ENCODE data around the gene DVL1. TPM values are rescaled to one million over a fixed set of nuclear protein-coding genes. Genes with fewer than 3 reads are reported as not detected.
"Not testable (repeated sequence)": the region's sequence is repeated elsewhere in the genome, so short reads cannot be mapped to it uniquely, and the experiment has no call there.

Gene DVL1
- total RNA-seq, 1 donor from 2014 or later = 70.8 TPM

- no peak for DNase-seq (ENCODE audit: low read depth)
These were observed 21.9 kb downstream of the DVL1 start for GRCh38 chr1:1327291-1327690.

GRCh38 chr1:1326075-1326605 lies 23.1 kb downstream of the DVL1 start:
- DNase-seq (ENCODE audit: low read depth) = no peak

DNA sequence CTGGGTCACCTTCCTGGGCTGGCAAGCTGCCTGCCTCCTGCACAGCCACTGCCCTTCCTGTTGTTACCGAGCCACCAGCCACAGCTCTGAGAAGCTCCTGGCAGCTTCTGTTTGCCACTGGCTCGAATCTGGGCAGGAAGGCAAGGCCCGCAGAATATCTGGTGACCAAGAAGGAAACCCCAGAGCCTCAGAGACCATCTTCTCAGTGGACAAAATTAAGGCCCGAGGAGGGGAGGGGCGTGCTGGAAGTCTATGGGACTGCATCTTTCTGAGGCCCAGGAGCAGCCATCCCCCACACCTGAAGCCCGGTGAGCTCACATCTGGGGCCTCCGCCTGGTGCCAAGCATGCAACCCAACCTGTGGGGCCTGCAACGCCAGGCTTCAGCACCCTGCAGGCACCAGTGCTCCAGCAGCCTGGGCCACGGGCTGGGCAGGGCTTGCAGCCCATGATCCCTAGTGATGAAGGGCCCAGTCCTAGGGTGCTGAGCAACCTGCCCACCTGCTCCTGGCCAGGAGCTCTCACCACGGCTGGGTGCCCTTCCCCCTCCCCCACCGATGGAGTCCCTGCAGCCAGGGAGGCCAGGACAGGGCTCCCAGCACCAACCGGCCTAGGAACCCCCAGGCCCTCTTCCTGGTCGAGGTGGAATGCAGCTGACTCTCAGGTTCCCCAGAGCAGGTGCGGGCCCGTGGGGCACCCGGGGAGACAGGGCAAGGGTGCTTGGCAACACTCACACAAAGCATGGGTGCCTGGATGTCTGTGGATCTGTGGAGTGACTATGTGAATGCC lies 23.7 kb downstream of the DVL1 start:
- DNase-seq (ENCODE audit: low read depth) = no peak

- peak; percentile 75 for DNase-seq (ENCODE audit: low read depth)
These were observed 24.5 kb downstream of the DVL1 start, which contains the start of the genes CPTP and INTS11 for GRCh38 chr1:1324524-1325287. TSS of gene CPTP (plus strand) at chr1:1324802. CDS start at chr1:1326911, 2,109 bp downstream. TSS of gene INTS11 (minus strand) at chr1:1324660. CDS start at chr1:1324608, 52 bp downstream.

- DNase-seq (ENCODE audit: low read depth) = no peak
These were observed 25.1 kb downstream of the DVL1 start for GRCh38 chr1:1324084-1324523.

- no peak for DNase-seq (ENCODE audit: low read depth)
These were observed 26.3 kb downstream of the DVL1 start for GRCh38 chr1:1322952-1323351.

- DNase-seq (ENCODE audit: low read depth) = no peak
These were observed 26.8 kb downstream of the DVL1 start for GRCh38 chr1:1322418-1322817.

DNA sequence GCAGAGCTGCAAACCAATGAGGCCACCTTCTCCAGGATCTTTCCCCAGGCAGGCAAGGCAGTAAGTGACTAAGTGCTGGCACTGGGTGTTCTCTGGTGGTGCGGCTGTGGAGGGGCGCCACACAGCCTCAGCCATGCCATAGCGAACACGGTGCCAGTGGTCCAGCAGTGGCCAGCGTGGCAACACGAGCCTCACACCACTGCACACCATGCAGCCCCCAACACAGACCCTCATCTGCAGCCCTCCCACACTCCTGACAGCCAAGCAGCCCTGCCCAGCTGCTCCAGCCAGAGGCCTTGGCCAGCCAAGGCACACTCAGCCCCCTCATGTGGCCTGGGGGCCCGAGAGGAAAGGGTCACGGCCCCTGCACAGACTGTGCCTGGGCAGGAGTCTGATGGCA lies 27.7 kb downstream of the DVL1 start:
- DNase-seq (ENCODE audit: low read depth) = no peak

GRCh38 chr1:1320666-1321448 lies 28.4 kb downstream of the DVL1 start:
- no peak for DNase-seq (ENCODE audit: low read depth)

GRCh38 chr1:1319646-1319941 lies 29.6 kb downstream of the DVL1 start:
- no peak for DNase-seq (ENCODE audit: low read depth)

GRCh38 chr1:1318777-1319645 lies 30.2 kb downstream of the DVL1 start:
- DNase-seq (ENCODE audit: low read depth) = no peak

DNA sequence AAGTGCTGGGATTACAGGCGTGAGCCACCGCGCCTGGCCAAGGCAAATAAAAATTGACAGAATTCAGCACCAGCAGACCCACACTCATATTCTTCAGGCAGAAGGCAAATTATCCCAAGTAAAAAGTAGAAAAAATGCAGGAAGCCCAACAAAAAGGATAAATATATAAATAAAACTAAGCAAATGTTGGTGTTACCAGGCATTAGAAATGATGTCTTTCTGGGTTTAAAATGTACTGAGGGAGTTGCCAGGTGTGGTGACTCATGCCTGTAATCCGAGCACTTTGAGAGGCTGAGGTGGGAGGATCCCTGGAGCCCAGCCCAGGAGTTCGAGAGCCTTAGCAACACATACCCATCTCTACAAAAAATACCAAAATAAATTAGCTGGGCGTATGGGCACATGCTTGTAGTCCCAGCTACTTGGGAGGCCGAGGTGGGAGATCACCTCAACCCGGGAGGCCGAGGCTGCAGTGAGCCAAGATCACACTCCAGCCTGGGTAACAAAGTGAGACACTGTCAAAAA lies 31.0 kb downstream of the DVL1 start:
- peak; percentile 88 for DNase-seq (ENCODE audit: low read depth)

GRCh38 chr1:1317420-1317819 lies 31.8 kb downstream of the DVL1 start:
- DNase-seq (ENCODE audit: low read depth) = no peak

DNA sequence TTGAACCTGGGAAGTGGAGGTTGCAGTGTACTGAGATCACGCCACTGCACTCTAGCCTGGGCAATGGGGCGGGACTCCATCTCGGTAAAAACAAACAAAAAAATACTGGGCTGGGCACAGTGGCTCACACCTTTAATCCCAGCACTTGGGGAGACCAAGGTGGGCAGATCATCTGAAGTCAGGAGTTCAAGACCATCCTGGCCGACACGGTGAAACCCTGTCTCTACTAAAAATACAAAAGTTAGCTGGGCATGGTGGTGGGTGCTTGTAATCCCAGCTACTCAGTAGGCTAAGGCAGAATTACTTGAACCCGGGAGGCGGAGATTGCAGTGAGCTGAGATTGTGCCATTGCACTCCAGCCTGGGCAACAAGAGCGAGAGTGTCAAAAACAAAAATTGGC lies 33.0 kb downstream of the DVL1 start:
- not testable (repeated sequence) for DNase-seq (ENCODE audit: low read depth)

DNA sequence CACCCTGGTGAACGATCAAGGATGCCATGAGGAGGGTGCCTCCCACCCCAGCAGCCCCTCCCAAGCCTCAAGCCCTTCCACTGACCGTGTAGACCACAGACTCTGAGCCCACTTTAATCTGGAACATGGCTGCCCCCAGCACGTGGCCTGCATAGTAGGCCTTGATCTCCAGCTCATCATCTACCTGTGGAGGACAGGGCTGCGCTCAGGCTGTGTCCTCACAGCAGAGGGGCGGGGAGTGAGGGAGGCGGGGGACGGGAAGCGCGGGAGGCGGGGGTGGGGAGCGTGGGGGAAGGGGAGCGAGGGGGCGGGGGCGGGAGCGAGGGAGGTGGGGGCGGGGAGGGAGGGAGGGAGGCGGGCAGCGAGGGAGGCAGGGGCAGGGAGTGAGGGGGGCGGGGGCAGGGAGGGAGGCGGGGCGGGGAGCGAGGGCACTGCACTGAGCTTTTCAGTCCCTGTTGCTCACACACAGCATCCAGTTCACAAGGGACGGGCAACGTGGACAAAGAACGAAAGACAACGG lies 33.7 kb downstream of the DVL1 start:
- no peak for DNase-seq (ENCODE audit: low read depth)

DNA sequence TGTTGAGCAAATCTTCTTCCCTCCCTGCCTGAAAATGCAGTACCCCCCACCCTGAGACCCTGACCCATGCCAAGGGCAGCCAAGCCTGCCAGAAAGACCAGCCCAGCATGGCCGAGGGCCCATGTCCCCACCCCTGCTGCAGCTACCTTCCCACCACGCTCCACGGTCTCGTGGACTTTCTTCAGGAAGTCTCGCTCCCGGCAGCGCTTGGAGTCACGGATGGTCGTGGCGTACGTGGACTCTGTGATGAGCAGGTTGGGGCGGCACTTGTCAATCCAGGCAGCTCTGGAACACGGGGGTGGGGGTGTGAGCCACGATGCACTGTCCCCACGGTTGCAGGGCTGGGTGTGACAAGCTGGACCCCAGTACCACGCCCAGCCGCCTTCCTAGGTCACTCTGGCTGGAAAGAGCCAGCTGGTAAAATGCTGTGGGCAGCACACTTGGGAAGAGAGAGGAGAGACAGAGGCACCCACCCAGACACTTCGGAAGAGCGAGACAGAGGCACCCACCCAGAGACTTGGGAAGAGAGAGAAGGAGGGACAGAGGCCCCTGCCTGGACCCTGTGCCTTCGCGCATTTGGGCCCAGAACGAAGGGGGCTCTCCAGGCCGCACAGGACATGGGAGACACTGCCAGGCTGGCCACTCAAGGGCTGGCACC lies 34.4 kb downstream of the DVL1 start:
- DNase-seq (ENCODE audit: low read depth) = no peak

GRCh38 chr1:1314237-1314586 lies 35.0 kb downstream of the DVL1 start:
- DNase-seq (ENCODE audit: low read depth) = no peak

DNA sequence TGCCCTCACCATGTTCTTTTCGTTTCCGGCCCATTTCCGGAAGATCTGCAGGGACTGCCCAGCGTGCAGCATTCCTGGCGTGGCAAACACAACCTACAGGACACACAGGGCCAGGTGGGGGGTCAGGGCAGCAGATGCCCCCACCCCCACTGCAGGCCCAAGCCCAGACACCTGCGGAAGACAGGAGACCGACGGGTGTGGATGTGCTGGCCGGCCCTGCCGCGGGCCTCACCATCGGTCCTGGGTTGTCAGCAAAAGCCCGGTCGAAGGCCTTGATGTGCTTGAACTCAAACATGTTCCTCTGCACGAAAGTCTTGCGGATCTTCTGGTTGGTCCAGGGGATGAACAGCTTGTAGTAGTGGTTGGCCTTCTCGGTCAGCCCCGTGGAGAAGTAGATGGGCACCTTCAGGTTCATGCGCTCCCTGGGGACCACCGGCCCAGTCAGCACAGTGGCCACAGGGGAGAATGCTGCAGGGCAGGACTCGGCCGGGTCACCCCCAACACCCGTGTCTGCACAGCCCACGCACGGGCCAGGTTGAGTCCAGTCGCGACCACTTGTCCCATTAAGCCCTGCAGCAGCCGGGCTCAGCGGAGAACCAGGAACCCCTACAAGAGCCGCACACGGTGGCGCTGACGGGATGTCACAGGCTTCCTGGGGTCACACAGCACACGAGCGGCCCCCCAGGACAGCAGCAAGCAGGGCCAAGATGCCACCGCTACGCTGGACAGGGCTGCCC lies 35.5 kb downstream of the DVL1 start:
- DNase-seq (ENCODE audit: low read depth) = no peak
